ENCODE measurements around the gene GLIPR2. TPM values are rescaled to one million over a fixed set of nuclear protein-coding genes. Genes with fewer than 3 reads are reported as not detected.
A peak's percentile ranks its signal among the peaks of the same experiment; 100 is the strongest.

GLIPR2 gene
- polyA plus RNA-seq, 1 donor from 2014 or later = 8.0 TPM

GRCh38 chr9:36188212-36188611 is 51.7 kb downstream of the GLIPR2 start:
- Histone ChIP-seq H3K9me2 (ENCODE audit: insufficient read depth, low read length) (no peaks in the 10 kb centered on the region), H3K27me3 (ENCODE audit: insufficient read depth, low read depth, low read length) (no peaks in the 10 kb centered on the region), H3K4me3 (ENCODE audit: low read length) (no peak overlapping the region), H2AFZ (ENCODE audit: low read depth, low read length) (no peak overlapping the region), H3K27ac (ENCODE audit: low read length) (no peak overlapping the region), H3K79me2 (replicated peaks; ENCODE audit: insufficient read depth, low read length) (peaks cover 20% of the 10 kb centered on the region), H4K20me1 (ENCODE audit: insufficient read depth) (no peaks in the 10 kb centered on the region), H3F3A (ENCODE audit: insufficient read depth, low read length, poor library complexity, severe bottlenecking) (no peaks in the 10 kb centered on the region), H3K9me3 (ENCODE audit: low read length) (no peaks in the 10 kb centered on the region), H3K9ac (ENCODE audit: low read length) (no peak overlapping the region), H3K36me3 (ENCODE audit: insufficient read depth, low read length) (no peaks in the 10 kb centered on the region), H3K4me2 (ENCODE audit: low read length) (no peak overlapping the region)
- no peak for TF ChIP-seq EP300 (conservative IDR thresholded peaks at IDR 0.05; ENCODE audit: poor library complexity, severe bottlenecking)
- TF ChIP-seq EZH2 (IDR thresholded peaks at IDR 0.05; ENCODE audit: borderline replicate concordance, insufficient read depth, low read length, poor library complexity, severe bottlenecking) = no peak
- no peak for TF ChIP-seq CTCF (IDR thresholded peaks at IDR 0.05; ENCODE audit: poor library complexity, severe bottlenecking)
- TF ChIP-seq TAF1 (IDR thresholded peaks at IDR 0.05; ENCODE audit: low read depth) = no peak

- no peaks in the 10 kb centered on the region for H3K9me2 ChIP-seq (ENCODE audit: insufficient read depth, low read length)
- peak overlapping the region; percentile 79 for H3K9ac ChIP-seq (ENCODE audit: low read length)
- H3K4me3 ChIP-seq (ENCODE audit: low read length) = peak overlapping the region; percentile 80
- H3K27ac ChIP-seq (ENCODE audit: low read length) = peak overlapping the region; percentile 82
- no peaks in the 10 kb centered on the region for H3K36me3 ChIP-seq (ENCODE audit: insufficient read depth, low read length)
- no peaks in the 10 kb centered on the region for H3K9me3 ChIP-seq (ENCODE audit: low read length)
- no peaks in the 10 kb centered on the region for H4K20me1 ChIP-seq (ENCODE audit: insufficient read depth)
- no peaks in the 10 kb centered on the region for H3F3A ChIP-seq (ENCODE audit: insufficient read depth, low read length, poor library complexity, severe bottlenecking)
- H3K27me3 ChIP-seq (ENCODE audit: insufficient read depth, low read depth, low read length) = no peaks in the 10 kb centered on the region
- H2AFZ ChIP-seq (ENCODE audit: low read depth, low read length) = peak overlapping the region; percentile 78
- peaks cover 33% of the 10 kb centered on the region for H3K79me2 ChIP-seq (replicated peaks; ENCODE audit: insufficient read depth, low read length)
- H3K4me2 ChIP-seq (ENCODE audit: low read length) = peak overlapping the region; percentile 67
- TF ChIP-seq TAF1 (IDR thresholded peaks at IDR 0.05; ENCODE audit: low read depth) = no peak
- no peak for TF ChIP-seq RAD21 (conservative IDR thresholded peaks at IDR 0.05)
- TF ChIP-seq REST (IDR thresholded peaks at IDR 0.05; ENCODE audit: borderline replicate concordance) = no peak
- TF ChIP-seq CTCF (IDR thresholded peaks at IDR 0.05; ENCODE audit: poor library complexity, severe bottlenecking) = no peak
- no peak for TF ChIP-seq SMC3 (conservative IDR thresholded peaks at IDR 0.05; ENCODE audit: poor library complexity)
- no peak for TF ChIP-seq MXI1 (conservative IDR thresholded peaks at IDR 0.05; ENCODE audit: poor library complexity, severe bottlenecking)
- no peak for TF ChIP-seq POLR2AphosphoS5 (IDR thresholded peaks at IDR 0.05)
- TF ChIP-seq EZH2 (IDR thresholded peaks at IDR 0.05; ENCODE audit: borderline replicate concordance, insufficient read depth, low read length, poor library complexity, severe bottlenecking) = no peak
- TF ChIP-seq EP300 (conservative IDR thresholded peaks at IDR 0.05; ENCODE audit: poor library complexity, severe bottlenecking) = no peak
Measured at GRCh38 chr9:36189976-36190375, 53.4 kb downstream of the GLIPR2 start.

All from neural cell (in vitro differentiated cells).